GM18526 (cell line): Measurements from ENCODE around the gene SNRK.

Source experiments
- POLR2A ChIP-seq: IDR thresholded peaks from 3 replicates; pipeline ENCODE4 v1.6.1; 2011; ENCODE audit not compliant: insufficient read length; ENCODE audit errors: extremely low read depth

Gene SNRK

GRCh38 chr3:43262194-43262593, 24.1 kb upstream of the SNRK start:
- TF ChIP-seq POLR2A: no peak

DNA sequence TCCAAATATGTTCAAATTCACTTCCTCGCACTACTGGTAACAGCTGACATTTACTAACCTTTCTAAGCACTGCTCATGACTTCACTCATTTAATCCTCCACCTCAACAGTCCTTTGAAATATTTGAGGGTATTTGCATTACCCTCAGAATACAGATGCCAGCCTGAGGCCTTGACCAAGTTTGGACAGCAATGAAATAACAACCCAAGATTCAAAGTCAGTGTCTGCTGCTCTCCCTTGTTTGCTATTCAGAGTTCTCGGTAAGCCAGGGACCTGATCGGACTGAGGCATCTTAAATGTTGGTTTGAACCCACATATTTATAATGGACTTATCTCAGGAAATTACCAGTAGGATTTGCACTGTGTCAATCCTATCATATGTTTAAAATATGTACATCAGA, 19.9 kb upstream of the SNRK start:
- no peak for TF ChIP-seq POLR2A

- TF ChIP-seq POLR2A: no peak
Observed at GRCh38 chr3:43266995-43267394, 19.3 kb upstream of the SNRK start.

DNA sequence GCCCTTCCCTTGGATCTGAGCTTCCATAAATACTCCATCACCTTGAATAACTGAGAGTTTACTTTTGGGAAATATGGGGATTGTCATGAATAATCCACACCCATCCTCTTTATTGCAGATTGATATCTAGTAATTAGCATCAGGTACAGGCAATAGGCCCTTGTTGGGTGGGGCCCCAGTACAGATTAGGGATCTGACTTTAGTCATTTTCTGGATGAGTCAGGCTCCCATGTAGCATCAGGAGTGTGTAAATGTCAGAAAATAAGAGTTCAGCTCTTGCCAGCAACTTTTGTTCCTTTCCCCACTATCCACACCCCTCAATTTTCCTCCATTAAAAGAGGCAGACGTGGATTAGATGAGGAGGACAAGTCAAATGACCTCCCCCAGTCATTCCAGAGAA, 17.7 kb upstream of the SNRK start:
- TF ChIP-seq POLR2A: no peak

DNA sequence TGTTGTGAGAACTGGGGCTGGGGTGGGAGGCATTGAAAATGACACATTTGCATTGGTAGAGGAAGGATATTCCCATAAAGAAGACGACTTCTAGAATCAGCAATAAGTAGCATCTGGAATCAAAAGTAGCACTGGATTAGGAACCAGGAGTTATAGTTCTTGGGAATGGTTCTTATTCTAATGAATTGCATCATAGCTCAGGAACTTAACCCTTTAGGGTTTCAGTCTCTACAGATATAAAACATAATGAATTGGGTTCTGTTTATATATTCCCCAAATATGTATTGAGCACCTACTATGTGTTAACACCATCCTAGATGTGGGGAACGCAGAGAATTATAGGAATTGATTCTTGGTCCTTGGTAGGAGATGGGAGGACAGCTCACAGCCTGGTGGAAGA, 16.3 kb upstream of the SNRK start:
- no peak for TF ChIP-seq POLR2A

GRCh38 chr3:43273416-43273815, 12.9 kb upstream of the SNRK start:
- no peak for TF ChIP-seq POLR2A

GRCh38 chr3:43279082-43279481, 7.3 kb upstream of the SNRK start:
- TF ChIP-seq POLR2A: no peak

GRCh38 chr3:43279532-43279931, 6.8 kb upstream of the SNRK start:
- no peak for TF ChIP-seq POLR2A

- TF ChIP-seq POLR2A: no peak
Observed at GRCh38 chr3:43281020-43281419, 5.3 kb upstream of the SNRK start.

- no peak for TF ChIP-seq POLR2A
Observed at GRCh38 chr3:43284171-43284570, 2.2 kb upstream of the SNRK start.

DNA sequence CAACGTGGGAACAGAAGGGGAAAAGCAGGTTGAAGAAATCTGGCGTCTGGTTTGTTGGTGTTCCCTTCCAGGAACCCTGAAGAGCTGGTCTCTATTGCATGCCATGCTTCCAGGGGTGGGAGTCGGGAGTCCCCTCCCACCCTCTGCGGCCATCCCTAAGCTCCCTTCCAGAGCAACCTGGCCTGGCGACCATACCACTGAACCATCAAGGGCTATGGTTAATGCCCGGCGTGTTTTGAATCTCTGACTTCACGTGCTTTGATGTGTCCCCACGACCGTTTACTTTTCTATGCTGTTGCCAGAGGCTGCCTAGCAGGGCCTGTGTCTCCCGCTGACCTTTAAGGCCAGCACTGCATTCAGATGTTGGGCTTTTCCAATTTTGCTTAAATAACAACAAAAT, 696 bp upstream of the SNRK start:
- no peak for TF ChIP-seq POLR2A

GRCh38 chr3:43286841-43287499, 630 bp downstream of the SNRK start:
- no peak for TF ChIP-seq POLR2A

GRCh38 chr3:43287500-43287873, 1.1 kb downstream of the SNRK start:
- no peak for TF ChIP-seq POLR2A

DNA sequence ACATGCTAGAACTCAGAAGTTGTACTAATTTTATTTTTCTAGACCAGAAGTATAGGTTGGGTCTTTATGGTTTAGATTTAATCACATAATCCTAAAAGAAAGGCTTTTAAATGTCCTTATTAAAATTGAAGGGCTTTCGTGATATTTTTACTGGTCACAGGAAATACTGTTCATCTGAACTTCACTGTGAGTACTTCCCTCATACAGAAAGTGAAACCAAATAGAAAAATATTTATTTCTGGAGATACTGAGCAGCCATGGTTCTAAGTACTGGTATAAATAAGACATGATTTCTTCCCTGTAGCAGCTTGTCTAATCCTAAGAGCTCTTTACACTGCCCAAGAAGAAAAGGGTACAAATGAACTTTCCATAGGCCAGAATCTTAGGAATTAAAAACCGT, 2.0 kb downstream of the SNRK start:
- TF ChIP-seq POLR2A: no peak

- TF ChIP-seq POLR2A: no peak
Observed at GRCh38 chr3:43288850-43289249, 2.5 kb downstream of the SNRK start.

GRCh38 chr3:43289401-43289800, 3.1 kb downstream of the SNRK start:
- TF ChIP-seq POLR2A: no peak

GRCh38 chr3:43289841-43290470, 3.6 kb downstream of the SNRK start:
- TF ChIP-seq POLR2A: no peak
